GM12872 (cell line): ENCODE measurements around the gene GRIK4.

Experiments used
- CTCF ChIP-seq: IDR thresholded peaks from 3 replicates; pipeline ENCODE4 v1.5.1; 2011; ENCODE audit warnings: low read depth, mild to moderate bottlenecking, low read length, moderate library complexity; ENCODE audit not compliant: insufficient read depth

Gene GRIK4

GRCh38 chr11:120695939-120696338 is 184.4 kb downstream of the GRIK4 start:
- no peak for TF ChIP-seq CTCF

- peak; percentile 50; the same call in 2 of the 3 replicates for TF ChIP-seq CTCF
Observed at GRCh38 chr11:120696597-120697218, 185.2 kb downstream of the GRIK4 start.

GRCh38 chr11:120698918-120699317 is 187.4 kb downstream of the GRIK4 start:
- TF ChIP-seq CTCF: no peak; the same call in 2 of the 3 replicates

DNA sequence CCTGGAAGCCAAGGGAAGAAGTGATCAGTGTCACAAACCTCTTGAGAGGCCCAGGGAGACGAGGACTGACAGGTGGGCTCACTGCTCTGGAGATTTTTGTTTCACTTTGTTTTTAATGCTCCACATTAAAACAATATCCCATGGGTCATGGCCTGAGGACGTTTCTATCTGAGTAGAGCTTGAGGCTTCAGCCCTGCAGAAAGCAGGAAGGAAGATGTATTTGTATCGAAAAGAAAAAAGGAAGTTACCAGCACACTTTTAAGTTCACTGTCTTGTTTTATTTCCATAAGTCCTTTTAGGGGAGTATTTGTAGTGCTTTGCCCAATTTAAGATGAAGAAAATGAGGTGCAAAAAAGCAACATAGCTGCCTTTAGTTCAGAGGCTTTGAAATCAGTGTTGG is 191.1 kb downstream of the GRIK4 start:
- no peak for TF ChIP-seq CTCF

DNA sequence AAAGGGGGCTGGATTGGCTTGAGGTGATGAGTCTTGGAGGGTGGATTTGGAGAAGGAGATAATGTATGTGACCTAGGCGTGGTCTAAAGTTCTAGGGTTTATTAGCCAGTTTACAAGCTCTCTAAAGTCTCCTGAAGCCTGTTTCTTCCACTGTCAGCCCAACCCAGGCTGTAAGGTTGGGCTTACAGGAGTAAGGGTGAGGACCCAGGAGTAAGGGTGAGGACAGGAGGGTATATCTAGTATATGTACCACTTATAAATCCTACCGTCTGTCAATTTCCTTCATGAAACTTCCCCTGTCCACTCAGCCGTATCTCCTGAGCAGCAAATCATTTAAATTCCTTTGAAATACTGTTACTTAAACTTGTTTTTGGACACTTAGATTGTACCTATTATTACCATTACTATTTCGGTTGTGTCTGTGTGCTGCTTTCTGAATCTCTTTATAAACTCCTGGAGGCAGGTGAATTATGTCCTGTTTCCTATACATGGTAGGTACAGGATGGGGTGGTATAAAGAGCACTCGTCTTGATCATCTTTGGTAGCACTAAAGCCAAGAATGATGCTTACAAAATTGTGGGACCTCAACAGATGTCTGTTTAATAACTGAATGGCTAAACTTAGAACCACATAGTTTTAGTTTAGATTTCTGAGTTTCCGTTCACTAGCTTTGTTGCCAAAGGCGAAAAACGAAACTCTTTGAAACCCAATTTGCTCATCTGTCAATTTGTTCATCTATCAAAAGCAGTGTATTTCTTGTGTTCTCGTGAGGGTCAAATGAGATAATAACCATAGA is 192.0 kb downstream of the GRIK4 start:
- TF ChIP-seq CTCF: no peak

- TF ChIP-seq CTCF: no peak
Observed at GRCh38 chr11:120704256-120704750, 192.8 kb downstream of the GRIK4 start.

DNA sequence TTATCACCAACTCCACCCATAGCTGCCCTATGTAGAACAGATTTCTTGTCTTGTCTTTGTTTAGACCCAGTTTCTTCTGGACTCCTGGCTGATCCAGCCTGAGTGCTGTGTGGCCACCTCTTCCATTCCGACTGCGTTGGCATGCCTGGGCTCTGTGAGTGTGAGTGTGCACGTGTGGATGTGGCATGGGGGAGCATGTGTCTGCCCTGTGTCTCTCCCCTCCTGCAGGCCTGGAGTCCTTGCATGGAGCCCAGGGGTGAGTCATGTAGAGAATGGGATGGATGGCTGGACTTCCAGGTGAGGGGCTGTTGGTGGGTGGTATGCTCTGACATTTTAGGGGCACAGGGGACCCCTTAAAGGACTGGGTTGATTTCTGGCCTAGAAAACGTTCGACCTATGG is 194.7 kb downstream of the GRIK4 start:
- TF ChIP-seq CTCF: no peak
